Measurements from ENCODE around the gene UVSSA. TPM values are rescaled to one million over a fixed set of nuclear protein-coding genes. Genes with fewer than 3 reads are reported as not detected.
A peak's percentile ranks its signal among the peaks of the same experiment; 100 is the strongest.

The UVSSA gene
- total RNA-seq, 1 donor from 2014 or later: 32.4 TPM

- Mint-ChIP-seq H3K4me3 (no peak overlapping the region), H3K36me3 (no peaks in the 10 kb centered on the region), H3K4me1 (ENCODE audit: unreplicated experiment) (no peaks in the 10 kb centered on the region), H3K27ac (no peak overlapping the region), H3K9me3 (no peaks in the 10 kb centered on the region), H3K27me3 (peaks cover 76% of the 10 kb centered on the region)
- TF ChIP-seq, protein P1, sequence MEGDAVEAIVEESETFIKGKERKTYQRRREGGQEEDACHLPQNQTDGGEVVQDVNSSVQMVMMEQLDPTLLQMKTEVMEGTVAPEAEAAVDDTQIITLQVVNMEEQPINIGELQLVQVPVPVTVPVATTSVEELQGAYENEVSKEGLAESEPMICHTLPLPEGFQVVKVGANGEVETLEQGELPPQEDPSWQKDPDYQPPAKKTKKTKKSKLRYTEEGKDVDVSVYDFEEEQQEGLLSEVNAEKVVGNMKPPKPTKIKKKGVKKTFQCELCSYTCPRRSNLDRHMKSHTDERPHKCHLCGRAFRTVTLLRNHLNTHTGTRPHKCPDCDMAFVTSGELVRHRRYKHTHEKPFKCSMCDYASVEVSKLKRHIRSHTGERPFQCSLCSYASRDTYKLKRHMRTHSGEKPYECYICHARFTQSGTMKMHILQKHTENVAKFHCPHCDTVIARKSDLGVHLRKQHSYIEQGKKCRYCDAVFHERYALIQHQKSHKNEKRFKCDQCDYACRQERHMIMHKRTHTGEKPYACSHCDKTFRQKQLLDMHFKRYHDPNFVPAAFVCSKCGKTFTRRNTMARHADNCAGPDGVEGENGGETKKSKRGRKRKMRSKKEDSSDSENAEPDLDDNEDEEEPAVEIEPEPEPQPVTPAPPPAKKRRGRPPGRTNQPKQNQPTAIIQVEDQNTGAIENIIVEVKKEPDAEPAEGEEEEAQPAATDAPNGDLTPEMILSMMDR (conservative IDR thresholded peaks at IDR 0.05): no peak
- no peak for DNase-seq (ENCODE audit: extremely low spot score, unreplicated experiment)
Measured at GRCh38 chr4:1414831-1415680, 68.0 kb downstream of the UVSSA start.

- Mint-ChIP-seq H3K4me3 (no peak overlapping the region), H3K27me3 (peaks cover 79% of the 10 kb centered on the region), H3K4me1 (ENCODE audit: unreplicated experiment) (no peaks in the 10 kb centered on the region), H3K9me3 (no peaks in the 10 kb centered on the region), H3K36me3 (no peaks in the 10 kb centered on the region), H3K27ac (no peak overlapping the region)
- TF ChIP-seq, protein P1 (conservative IDR thresholded peaks at IDR 0.05): no peak
- no peak for DNase-seq (ENCODE audit: extremely low spot score, unreplicated experiment)
Measured at GRCh38 chr4:1415681-1415981, 68.6 kb downstream of the UVSSA start.

- no peaks in the 10 kb centered on the region for H3K36me3 Mint-ChIP-seq
- H3K27ac Mint-ChIP-seq: no peak overlapping the region
- no peak for DNase-seq (ENCODE audit: extremely low spot score, unreplicated experiment)
- H3K27me3 Mint-ChIP-seq: peaks cover 79% of the 10 kb centered on the region
- H3K4me1 Mint-ChIP-seq (ENCODE audit: unreplicated experiment): no peaks in the 10 kb centered on the region
- no peak overlapping the region for H3K4me3 Mint-ChIP-seq
- TF ChIP-seq, protein P1 (conservative IDR thresholded peaks at IDR 0.05): no peak
- no peaks in the 10 kb centered on the region for H3K9me3 Mint-ChIP-seq
Measured at GRCh38 chr4:1416051-1416947, 69.3 kb downstream of the UVSSA start.

- Mint-ChIP-seq H3K4me1 (ENCODE audit: unreplicated experiment) (no peaks in the 10 kb centered on the region), H3K9me3 (no peaks in the 10 kb centered on the region), H3K27me3 (peaks cover 77% of the 10 kb centered on the region), H3K4me3 (no peak overlapping the region), H3K27ac (no peak overlapping the region), H3K36me3 (no peaks in the 10 kb centered on the region)
- DNase-seq (ENCODE audit: extremely low spot score, unreplicated experiment): no peak
- TF ChIP-seq, protein P1 (conservative IDR thresholded peaks at IDR 0.05): no peak
Measured at GRCh38 chr4:1416948-1417260, 69.9 kb downstream of the UVSSA start.

DNA sequence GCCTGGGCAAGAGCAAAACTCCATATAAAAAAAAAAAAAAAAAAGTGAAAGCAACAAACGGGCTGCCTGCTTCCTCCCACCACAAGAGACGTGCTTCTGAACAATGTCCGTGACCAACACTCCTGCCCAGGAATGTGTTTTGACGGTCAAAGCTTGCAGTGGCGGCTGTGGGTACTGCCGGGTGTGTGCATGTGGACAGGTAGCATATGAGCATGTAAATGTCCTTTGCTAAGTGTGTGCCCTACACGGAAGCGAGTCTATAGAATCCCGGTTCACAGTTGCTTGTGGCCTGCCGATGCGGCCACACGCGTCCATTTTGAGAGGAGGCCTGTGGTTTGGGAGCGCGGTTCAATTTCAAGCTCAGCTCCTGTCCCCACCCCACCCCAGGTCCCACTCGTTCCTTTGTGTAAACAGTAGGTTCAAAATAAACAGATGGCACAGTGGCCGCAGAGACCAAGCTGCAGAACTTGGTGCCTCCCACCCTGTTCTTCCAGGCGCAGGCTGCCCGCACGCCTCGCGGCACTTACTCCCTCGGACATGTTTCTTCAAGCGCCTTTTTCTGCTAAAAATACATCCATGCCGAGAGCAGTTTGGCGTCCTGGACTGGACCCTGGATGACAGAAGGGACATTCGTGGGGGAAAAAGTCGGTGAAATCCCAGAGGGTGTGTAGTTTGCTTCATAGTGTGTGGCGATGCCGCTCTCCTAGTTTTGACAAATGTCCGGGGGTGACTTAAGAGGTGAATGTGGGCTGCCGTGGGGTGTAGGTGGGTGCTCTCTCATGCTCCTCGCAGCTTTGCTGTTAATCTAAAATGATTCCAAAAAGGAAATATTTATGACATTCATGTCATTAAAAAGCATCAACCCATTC, 70.7 kb downstream of the UVSSA start:
- Mint-ChIP-seq H3K9me3 (no peaks in the 10 kb centered on the region), H3K27ac (no peak overlapping the region), H3K4me3 (no peak overlapping the region)

More for the DNA sequence above, 70.7 kb downstream of the UVSSA start:
- Mint-ChIP-seq H3K27me3 (peaks cover 78% of the 10 kb centered on the region), H3K36me3 (no peaks in the 10 kb centered on the region), H3K4me1 (ENCODE audit: unreplicated experiment) (no peaks in the 10 kb centered on the region)
- TF ChIP-seq, protein P1 (conservative IDR thresholded peaks at IDR 0.05): no peak
- peak; percentile 58 for DNase-seq (ENCODE audit: extremely low spot score, unreplicated experiment)

Measured in type B pancreatic cell (in vitro differentiated cells).